HEK293T (cell line): ENCODE results near the gene BPHL.

Experiments used
- ARNT ChIP-seq: fragments of 450-650 bp; IDR thresholded peaks from 2 replicates; pipeline ENCODE4 v1.6.1; 2017; ENCODE audit warnings: mild to moderate bottlenecking
- BHLHE40 ChIP-seq: fragments of 450-650 bp; IDR thresholded peaks from 2 replicates; pipeline ENCODE4 v1.6.1; 2016; ENCODE audit warnings: mild to moderate bottlenecking, moderate library complexity, borderline replicate concordance
- FOXM1 ChIP-seq: fragments of 450-650 bp; IDR thresholded peaks from 2 replicates; pipeline ENCODE4 v1.6.1; 2017; ENCODE audit warnings: mild to moderate bottlenecking, borderline replicate concordance
- HDGF ChIP-seq: fragments of 450-650 bp; IDR thresholded peaks from 2 replicates; pipeline ENCODE4 v1.6.1; 2017; ENCODE audit warnings: antibody characterized with exemption, borderline replicate concordance
- SP1 ChIP-seq: fragments of 450-650 bp; IDR thresholded peaks from 2 replicates; pipeline ENCODE4 v1.6.1; 2017
- SUZ12 ChIP-seq: fragments of 450-650 bp; IDR thresholded peaks from 2 replicates; pipeline ENCODE4 v1.6.1; 2016; ENCODE audit warnings: mild to moderate bottlenecking

DNA sequence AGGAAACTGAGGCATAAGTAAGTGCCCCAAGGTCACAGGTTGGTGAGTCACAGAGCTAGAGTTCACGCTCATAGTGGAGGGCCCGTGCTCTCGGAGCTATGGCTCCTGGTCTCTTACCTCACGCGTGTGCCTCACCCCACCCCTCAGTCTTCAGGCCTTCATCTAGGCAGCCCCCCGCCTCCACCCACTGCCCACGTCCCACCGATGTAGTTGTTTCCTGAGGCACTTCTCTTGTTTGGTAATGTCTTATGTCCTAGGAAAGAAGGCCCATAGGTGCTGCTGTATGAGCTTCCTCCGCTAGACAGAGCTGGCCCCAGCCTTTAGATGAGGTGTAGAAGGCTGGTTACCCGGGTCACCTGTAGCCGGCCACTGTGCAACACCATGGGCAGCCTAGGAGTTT is 45.1 kb upstream of the BPHL start:
- TF ChIP-seq HDGF, result no peak
- TF ChIP-seq SP1, result no peak
- TF ChIP-seq SUZ12, result no peak
- TF ChIP-seq FOXM1, result no peak
- TF ChIP-seq BHLHE40, result no peak
- TF ChIP-seq ARNT, result no peak
